Kidney tubule cell (primary cell): ENCODE measurements around the gene C1GALT1.
A peak's percentile ranks its signal among the peaks of the same experiment; 100 is the strongest.

ENCODE experiments used
- DNase-seq: peaks from one replicate; pipeline ENCODE4 v3.0.0-alpha.2; 2018; ENCODE audit warnings: low spot score

C1GALT1 gene

DNA sequence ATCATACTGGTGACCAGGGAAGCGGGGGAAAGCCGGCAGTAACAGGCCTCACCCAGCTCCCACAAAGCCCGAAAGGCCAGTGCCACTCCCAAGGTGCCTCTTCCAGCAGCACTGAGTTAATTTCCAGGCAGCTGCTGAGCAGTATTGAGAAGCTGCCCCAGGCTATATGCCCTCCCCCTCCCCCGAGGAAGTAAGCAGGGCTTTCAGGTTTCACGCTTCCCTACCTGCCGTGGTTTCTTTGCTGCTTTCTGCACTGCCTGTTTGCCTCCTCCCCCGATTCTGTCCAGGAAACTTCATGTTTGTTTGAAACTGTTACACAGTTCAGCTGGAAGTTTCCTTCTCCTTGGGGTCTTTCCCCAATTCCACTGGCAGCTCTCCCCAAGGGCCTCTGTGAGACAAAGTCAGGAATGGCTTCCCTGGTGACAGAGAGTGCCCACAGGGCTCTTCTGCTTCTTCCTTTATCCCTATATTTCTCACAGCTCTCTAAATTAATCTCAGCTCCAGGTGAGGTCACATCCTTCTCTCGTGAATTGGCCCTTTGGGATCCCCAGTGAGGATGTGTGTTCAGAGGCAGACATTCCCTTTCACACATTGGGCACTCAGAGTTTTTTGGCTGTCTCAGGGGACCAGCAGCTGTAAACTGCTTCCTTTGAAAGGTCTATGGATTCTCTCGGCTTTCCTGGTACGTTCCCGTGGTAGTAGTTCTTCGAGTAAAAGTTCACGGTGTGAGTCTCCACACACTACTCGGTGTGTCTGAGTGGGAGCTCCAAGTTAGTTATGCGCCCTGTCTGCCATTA, 19.4 kb downstream of the C1GALT1 start:
- DNase-seq: peak; percentile 81

DNA sequence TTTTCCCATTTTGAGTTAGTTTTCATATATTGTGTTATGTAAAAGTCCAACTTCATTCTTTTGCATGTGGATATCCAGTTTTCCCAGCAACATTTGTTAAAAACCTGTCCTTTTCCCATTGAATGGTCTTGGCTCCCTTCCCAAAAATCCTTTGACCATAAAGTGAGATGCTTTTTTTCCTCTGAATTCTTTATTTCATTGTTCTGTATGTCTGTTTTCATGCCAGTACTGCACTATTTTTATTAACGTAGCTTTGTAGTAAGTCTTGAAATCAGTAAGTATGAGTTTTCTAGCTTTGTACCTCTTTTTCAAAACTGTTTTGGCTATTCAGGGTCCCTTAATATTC, 20.0 kb downstream of the C1GALT1 start:
- no peak for DNase-seq

DNA sequence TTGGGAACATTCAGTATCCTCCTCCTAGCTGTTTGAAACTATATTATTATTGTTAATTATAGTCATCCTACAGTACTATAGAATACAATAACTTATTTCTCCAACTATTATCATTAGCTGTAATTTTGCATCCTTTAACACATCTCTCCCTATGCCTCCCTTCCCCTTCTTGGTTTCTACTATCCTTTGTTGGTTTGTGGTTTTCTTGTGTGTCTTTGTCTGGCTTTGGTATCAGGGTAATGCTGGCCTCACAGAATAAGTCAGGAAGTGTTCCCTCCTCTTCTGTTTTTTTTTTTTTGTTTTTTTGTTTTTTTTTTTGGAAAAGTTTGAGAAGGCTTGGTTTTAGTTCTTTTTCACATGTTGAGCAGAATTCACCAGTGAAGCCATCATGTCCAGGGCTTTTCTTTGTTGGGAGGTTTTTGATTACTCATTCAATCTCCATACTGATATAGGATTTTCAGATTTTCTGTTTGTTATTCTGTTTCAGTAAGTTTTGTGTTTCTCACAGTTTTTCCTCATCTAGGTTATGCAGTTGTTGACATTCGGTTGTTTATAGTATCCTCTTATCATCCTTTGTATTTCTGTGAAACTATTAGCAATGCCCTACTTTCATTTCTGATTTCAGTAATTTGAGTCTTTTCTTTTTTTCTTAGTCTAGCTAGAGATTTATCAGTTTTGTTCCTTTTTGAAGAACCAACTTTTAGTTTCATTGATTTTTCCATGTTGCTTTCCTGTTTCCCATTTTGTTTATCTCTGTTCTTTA, 21.6 kb downstream of the C1GALT1 start:
- DNase-seq: no peak

DNA sequence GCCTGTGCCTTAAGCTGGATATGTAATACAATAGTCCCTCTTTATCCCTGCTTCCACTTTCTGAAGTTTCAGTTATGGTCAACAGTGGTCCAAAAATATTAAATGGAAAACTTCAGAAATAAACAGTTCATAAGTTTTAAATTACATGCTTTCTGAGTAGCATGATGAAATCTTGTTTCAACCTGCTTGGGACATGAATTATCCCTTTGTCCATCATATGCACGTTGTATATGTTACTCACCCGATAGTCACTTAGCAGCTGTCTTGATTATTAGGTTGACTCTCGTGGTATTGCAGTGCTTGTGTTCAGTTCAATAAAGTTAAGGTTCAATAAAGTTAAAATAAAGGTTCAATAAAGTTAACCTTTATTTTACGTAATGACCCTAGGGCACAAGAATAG, 25.5 kb downstream of the C1GALT1 start:
- no peak for DNase-seq

DNA sequence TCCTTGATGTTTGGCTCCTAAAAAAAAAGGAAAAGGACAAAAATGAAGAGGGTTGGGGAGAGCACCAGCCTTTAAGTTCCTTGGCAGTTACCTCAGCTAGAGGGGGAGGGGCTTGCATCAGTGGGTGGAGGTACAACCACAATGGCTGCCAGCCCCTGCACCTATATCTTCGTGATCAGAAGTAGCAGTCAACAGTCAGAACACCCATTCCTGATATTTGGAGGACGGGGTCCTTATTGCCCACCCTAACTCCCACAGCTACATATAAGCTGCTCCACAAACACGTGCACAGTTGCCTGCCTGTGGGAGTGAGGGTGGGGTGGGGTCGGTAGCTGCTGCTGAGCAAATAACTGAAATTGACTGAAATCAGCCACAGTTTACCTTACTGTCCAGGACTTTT, 26.2 kb downstream of the C1GALT1 start:
- DNase-seq: no peak

DNA sequence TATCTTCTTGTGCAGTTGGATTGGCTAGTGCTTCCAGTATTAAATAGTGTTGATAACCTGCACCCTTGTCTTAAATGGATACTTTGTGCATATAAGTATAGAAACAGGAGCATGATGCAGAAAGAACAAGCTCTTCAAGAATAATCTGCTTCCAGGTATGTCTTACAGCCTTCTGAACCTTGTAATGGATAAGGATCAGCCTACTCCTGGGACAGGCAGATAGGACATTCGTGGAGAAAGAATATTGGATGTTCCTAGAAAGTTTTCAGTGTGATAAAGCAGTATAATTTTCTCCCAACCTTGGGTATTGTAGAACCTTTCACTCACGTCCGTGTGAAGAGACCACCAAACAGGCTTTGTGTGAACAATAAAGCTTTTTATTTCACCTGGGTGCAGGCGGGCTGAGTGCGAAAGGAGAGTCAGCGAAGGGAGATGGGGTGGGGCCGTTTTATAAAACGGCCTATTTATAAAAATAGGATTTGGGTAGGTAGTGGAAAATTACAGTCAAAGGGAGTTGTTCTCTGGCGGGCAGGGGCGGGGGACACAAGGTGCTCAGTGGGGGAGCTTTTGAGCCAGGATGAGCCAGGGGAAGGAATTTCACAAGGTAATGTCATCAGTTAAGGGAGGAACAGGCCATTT, 27.2 kb downstream of the C1GALT1 start:
- DNase-seq: no peak

DNA sequence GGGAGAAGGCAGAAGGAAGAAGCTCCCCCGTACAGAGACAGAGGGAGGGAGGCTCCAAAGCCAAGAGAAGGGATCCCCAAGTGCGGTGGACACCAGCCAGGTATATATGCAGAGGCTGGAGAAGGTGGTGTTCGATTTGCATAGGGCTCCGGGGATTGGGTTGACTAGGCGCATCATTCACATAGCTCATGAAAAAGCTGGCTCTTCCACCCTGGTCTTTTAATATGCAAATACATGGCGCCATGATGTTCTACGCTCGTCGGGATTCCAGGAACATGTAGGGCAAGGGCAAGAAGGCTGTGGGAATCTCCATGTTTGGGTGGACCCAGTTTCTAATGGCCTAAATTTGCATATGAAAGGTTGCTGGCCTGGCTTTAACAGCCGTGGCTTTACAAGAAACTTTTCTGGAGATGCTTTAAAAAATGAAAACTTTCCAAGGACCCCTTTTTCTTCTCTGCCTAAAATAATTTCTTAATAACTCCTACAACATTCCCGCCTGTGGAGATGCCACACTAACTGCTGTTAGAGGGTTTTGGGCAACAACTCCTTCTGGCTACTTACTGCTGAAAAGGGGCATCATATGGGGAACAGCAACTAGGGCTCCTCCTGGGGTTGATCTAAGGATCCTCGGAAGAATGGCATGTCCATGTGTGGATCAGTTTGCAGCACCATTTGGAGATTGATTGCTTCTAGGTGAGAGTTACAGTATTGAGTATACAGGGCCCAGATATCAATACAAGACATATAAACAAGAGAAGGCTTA, 28.3 kb downstream of the C1GALT1 start:
- DNase-seq: no peak

DNA sequence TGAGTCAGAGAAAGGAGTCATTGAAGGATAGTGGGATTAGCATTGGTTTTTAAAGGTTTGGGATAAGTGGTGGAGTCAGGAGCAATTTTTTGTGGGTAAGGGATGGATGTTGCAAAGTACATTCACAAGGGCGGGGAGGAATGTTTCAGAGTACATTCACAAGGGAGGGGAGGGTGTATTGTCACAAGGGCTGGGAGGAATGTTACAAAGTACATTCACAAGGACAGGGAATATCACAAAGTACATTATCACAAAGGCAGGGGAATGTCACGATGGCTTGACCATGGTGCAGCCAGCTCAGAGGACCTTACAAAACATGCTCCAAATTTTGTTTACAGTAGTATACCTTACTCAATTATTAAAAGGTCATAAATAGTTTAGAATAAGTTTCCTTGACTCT, 30.3 kb downstream of the C1GALT1 start:
- no peak for DNase-seq

DNA sequence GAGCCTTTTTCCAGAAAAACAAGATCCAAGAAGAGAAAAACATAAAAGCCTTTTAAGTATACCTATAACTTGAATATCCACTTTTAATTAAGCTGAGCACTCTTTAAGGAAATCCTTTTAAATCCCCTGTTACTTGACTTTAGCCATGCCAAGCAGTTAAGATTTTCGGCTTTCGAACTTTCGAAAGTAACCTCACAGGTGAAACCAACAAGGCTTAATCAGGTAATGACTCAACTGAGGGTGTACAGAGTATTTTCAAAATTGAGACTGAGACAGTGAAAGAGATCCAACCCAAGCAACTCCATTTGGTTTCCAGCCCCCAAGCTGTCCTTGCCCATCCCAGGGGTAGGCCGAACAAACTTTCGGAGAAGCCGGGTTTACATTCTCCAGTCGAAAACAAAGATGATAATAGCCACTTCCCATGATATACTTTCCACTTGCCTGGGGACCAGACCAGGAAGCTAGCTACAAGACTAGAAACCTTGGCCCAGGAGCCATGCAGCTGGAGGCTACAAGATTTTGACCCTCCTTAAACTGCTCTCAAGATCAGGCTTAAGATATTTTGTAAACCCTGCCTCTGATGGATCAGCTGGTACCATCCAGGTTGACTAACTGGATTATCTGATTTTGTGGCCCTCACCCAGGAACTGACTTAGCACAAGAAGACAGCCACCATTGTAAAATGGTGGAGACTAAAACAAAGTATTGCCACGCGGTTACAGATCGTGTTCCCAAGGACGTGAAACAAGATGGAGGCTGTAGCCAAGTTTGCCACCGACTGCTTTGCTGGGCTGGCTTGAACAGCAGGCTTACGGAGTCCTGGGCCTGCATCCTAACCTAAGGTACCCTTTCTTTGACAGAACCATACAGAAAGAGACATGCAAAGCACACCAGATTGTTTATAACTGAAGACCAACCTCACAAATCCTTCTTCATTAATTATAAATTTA, 32.3 kb downstream of the C1GALT1 start:
- DNase-seq: no peak

DNA sequence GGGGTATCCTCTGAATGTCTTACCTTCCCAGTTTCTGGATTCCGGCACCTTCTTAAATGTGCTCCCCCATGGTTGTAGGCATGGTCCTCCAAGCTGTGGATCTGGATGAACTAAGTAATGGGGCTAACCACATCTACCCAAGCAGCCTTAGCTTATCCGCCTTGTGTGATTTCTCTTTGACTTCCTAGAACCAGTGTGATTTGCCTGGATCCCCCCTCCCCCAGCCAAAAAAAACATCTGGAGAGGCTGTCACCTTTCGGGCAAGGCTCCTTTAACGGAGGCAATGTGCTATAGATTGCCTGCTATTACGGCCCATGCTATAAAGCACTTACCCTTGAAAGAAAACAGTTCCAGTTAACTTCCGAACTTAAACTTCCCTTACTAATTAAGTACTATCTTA, 33.9 kb downstream of the C1GALT1 start:
- DNase-seq: no peak

DNA sequence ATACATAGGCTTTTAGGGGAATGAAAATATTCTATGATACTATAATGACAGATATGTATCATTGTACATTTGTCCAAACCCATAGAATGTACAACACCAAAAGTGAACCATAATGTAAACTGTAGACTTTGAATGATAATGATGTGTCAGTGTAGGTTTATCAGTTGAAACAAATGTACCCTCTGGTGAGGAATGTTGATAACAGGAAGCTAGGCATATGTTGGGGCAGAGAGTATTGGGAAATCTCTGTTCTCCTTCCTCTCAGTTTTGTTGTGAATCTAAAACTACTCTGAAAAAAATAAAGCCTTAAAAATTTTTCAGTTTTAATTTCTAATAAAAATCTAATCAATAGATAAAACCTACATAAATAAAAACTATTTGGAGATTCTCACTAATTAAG, 36.9 kb downstream of the C1GALT1 start:
- DNase-seq: no peak

DNA sequence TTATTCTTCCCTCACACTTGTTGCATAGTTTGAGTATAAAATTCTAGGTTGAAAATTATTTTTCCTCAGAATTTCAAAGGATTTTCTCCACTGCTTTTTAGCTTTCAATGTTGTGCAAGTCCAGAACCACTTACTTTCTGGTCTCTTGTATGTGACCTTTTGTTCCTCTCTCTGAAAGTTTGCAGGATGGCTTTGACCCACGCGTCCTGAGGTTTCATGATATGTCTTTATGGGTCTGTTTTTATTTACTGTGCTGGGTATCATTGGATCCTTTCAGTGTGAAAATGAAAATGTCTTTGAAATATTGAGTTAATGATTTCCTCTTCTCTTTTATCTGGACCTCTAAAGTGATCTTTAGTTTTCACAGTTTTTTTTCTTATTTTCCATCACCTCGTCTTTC, 38.5 kb downstream of the C1GALT1 start:
- DNase-seq: no peak

DNA sequence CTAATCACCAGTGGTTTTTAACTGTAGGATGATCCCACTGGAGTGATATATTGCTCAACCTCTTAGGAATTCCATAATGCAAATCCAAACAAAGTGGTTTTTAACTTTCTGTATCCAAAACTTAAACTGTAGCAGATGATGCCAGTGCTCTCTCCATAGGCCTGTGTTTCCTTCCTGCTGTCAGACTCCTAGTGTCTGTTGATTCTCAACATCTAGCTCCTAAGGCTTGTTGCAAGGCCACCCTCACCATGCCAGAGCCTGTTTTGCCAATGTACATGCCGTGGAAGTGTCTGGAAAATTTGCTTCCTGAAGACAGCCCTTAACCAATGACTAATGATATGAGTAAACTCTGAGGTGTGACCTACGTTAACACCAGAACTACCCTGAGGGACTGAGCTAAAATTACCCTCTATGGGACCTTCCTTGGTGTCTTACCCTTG, 39.3 kb downstream of the C1GALT1 start:
- DNase-seq: peak; percentile 82

DNA sequence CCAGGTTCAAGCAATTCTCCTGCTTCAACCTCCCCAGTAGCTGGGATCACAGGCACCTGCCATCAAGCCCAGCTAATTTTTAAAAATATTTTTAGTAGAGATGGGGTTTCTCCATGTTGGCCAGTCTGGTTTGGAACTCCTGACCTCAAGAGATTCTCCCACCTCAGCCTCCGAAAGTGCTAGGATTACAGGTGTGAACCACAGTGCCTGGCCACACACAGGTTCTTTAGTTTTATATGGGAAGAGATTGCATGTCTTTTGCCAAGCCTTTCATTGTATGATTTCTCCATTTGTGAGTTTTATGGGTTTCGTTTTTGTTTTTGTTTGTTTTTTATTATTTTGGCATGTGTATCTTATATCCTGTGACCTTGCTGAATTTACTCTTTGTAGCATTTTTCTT, 40.9 kb downstream of the C1GALT1 start:
- DNase-seq: no peak

DNA sequence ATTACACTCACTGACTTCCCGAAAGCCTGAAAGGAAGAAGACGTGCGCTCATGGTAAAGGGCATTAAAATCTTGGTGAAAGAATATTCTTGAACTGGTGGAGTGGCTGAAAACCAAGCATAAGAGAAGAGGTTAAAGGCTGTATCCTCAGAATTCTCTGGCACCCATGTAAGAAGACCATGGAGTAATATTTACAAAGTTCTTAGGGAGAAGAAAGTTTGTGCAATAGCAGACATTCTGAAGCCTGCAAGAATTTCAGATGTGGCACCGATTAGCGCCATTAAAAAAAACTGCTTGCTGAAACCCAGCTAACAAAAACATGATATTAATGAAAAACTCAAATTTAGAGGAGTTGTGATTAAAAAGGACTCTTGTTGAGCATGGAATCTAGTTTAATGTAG, 44.1 kb downstream of the C1GALT1 start:
- DNase-seq: no peak

DNA sequence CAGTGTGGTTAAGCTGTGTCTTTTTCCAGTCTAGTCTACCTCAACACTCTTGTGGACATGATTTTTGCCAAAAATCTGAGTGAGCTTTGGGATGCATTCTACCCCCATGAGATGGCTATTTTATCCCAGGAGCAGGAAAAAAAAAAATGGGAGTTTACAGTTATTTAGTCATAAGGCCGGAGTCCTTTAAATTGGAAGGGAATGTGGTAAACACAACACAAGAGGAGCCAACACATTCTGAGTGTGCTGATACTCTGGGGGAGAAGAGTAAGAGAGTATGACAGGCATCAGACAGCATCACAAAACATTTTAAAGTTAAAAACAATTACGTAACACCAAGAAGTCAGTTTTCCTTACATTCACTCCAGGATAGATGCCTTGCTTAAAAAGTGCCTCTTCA, 46.1 kb downstream of the C1GALT1 start:
- DNase-seq: no peak

DNA sequence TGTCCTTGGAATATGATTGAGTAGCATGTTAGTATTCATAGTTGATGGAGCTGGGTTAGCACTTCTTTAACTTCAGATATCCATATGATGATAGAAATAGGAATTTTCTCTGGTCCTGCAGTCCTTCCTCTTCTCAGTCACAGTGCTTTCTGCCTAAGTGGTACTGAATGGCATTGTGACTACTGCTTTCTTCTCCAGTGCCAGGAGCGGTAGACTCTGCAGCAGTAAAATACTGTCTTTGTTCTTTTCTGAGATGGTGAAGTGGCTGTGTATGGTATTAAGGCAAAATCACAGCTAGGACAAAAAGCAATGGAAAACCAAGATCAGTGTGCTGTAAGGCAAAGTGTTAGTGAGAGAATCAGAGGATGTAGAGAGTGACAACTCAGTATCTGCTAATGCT, 46.6 kb downstream of the C1GALT1 start:
- DNase-seq: no peak

DNA sequence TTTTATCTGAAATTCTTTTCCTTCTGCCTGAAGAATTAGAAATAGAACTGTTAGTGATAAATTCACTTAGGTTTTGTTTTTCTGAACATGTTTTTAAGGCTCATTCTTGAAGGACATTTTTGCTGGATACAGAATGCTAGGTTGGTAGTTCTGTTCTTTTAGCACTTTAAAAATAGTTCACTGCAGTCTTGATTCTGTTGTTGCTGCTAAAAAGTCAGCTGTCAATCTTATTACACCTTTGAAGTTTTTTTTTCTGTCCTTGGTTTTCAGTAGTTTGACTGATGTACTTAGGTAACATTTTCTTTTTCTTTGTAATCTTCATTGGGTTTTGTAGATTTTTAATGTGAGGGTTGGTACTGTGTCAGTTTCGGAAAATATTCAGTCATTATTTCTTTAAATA, 48.7 kb downstream of the C1GALT1 start:
- no peak for DNase-seq

DNA sequence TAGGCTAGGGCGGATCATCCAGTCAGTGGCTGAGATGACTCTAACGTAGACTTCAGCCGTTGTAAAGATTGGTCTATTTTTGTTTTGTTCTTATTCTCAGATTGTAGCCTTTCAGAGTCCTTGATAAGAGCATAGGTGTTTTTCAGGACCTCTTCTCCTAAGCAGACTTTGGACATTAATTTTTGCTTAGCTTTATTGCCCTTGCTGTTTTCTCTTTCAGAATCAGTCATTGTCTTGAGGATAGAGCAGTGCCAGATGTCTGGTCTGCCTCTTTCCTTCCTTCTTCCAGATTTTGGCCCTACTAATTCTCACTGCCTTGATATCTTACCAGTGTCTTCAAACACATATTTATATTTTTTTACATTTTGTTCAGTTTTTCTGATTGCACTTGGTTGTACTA, 49.5 kb downstream of the C1GALT1 start:
- no peak for DNase-seq

DNA sequence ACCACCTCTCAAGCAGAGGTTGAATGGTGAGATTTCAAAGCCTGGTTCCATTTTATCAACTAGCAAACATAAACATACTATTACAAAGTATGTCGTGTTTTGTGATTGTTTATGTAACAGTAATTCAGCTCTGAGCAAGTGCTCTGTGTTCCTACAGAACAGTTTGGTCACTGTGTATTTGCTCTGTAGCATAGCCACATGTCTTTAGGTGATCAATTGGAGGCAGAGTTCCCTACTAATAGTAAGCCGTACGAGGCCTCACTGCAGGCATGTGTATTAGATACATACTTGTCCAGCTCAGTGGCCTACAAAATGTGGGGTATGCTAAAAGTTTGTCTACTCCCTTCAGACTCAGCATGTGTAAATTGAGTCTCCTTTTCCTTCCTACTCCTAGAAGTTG, 53.0 kb downstream of the C1GALT1 start:
- no peak for DNase-seq

DNA sequence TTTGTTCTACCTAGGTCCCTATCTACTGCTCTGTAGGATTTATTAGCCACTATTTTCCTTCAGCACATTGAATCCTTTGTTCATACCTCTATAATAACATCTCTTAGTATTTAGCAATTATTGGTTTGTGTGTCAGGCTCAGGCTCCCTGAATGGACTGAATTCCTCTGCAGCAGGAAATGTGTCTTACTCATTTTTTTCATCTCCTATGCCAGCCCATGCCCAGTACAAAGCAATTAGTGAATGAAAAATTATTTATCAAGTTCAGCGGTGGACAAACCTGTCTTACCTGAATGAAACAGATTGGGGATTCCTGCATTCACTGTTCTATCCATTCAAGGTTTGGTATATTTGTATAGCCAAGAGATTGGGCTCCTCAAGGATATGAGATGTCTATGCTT, 53.7 kb downstream of the C1GALT1 start:
- peak; percentile 15 for DNase-seq
